Duodenal mucosa (tissue), 2 donors: ENCODE data around the gene ESX1.

Experiments used
- H3K27ac ChIP-seq: one replicate; pipeline ENCODE4 v1.7.0; 2013; ENCODE audit warnings: low read depth, low read length
- H3K27me3 ChIP-seq, 2 donors: one replicate each; pipeline ENCODE4 v1.7.0; 2013; ENCODE audit warnings: low read length in 2 of 2, control low read depth in 1 of 2; ENCODE audit not compliant: insufficient read depth in 2 of 2, control insufficient read depth in 1 of 2
- H3K36me3 ChIP-seq, 2 donors: one replicate each; pipeline ENCODE4 v1.7.0; 2013; ENCODE audit warnings: low read length in 2 of 2, control low read depth in 1 of 2; ENCODE audit not compliant: insufficient read depth in 2 of 2, control insufficient read depth in 1 of 2
- H3K4me1 ChIP-seq, 2 donors: one replicate each; pipeline ENCODE4 v1.7.0; 2013; ENCODE audit warnings: low read length in 2 of 2, control low read depth in 1 of 2; ENCODE audit not compliant: insufficient read depth in 2 of 2, control insufficient read depth in 1 of 2
- H3K4me3 ChIP-seq, 2 donors: one replicate each; pipeline ENCODE4 v1.7.0; 2013; ENCODE audit warnings: low read length in 2 of 2, low read depth in 1 of 2
- H3K9ac ChIP-seq, 2 donors: one replicate each; pipeline ENCODE4 v1.7.0; 2013; ENCODE audit warnings: low read length in 2 of 2, low read depth in 1 of 2
- H3K9me3 ChIP-seq, 2 donors: one replicate each; pipeline ENCODE4 v1.7.0; 2013; ENCODE audit warnings: low read length in 2 of 2, control low read depth in 1 of 2; ENCODE audit not compliant: control insufficient read depth in 1 of 2

The ESX1 gene

GRCh38 chrX:104254442-104255115, at the start of gene ESX1:
ESX1 (minus strand) TSS chrX:104254933; CDS start chrX:104254849, 84 bp downstream.
- Histone ChIP-seq H3K9ac (no peak within 1 kb of the TSS), H3K9me3 (no peaks in the 10 kb centered on the region), H3K36me3 (no peaks in the 10 kb centered on the region), H3K27ac (no peak within 1 kb of the TSS), H3K4me1 (no peaks in the 10 kb centered on the region), H3K4me3 (no peak within 1 kb of the TSS), H3K27me3 (peaks cover 7 to 17% of the 10 kb centered on the region in 2 donors)

- H3K9ac ChIP-seq, result no peak overlapping the region
- H3K27ac ChIP-seq, result no peak overlapping the region
- H3K36me3 ChIP-seq, result no peaks in the 10 kb centered on the region
- H3K27me3 ChIP-seq, result no peaks in the 10 kb centered on the region
- H3K4me3 ChIP-seq, result no peak overlapping the region
- H3K9me3 ChIP-seq, result no peaks in the 10 kb centered on the region
- H3K4me1 ChIP-seq, result no peaks in the 10 kb centered on the region
These were observed 40.9 kb upstream of the ESX1 start for GRCh38 chrX:104295636-104296035.

- Histone ChIP-seq H3K9ac (no peak overlapping the region), H3K9me3 (no peaks in the 10 kb centered on the region), H3K4me3 (no peak overlapping the region), H3K36me3 (no peaks in the 10 kb centered on the region), H3K4me1 (no peaks in the 10 kb centered on the region), H3K27me3 (no peaks in the 10 kb centered on the region), H3K27ac (no peak overlapping the region)
These were observed 34.2 kb upstream of the ESX1 start for GRCh38 chrX:104288961-104289360.

GRCh38 chrX:104288269-104288668, 33.5 kb upstream of the ESX1 start:
- Histone ChIP-seq H3K9ac (no peak overlapping the region), H3K4me3 (no peak overlapping the region), H3K27me3 (no peaks in the 10 kb centered on the region), H3K36me3 (no peaks in the 10 kb centered on the region), H3K4me1 (no peaks in the 10 kb centered on the region), H3K27ac (no peak overlapping the region), H3K9me3 (no peaks in the 10 kb centered on the region)

- no peaks in the 10 kb centered on the region for H3K4me1 ChIP-seq
- H3K4me3 ChIP-seq, result no peak overlapping the region
- no peaks in the 10 kb centered on the region for H3K36me3 ChIP-seq
- H3K27me3 ChIP-seq, result no peaks in the 10 kb centered on the region
- no peak overlapping the region for H3K9ac ChIP-seq
- no peaks in the 10 kb centered on the region for H3K9me3 ChIP-seq
- H3K27ac ChIP-seq, result no peak overlapping the region
These were observed 30.5 kb upstream of the ESX1 start for GRCh38 chrX:104285201-104285600.

- Histone ChIP-seq H3K4me1 (no peaks in the 10 kb centered on the region), H3K27me3 (no peaks in the 10 kb centered on the region), H3K9ac (no peak overlapping the region), H3K27ac (no peak overlapping the region), H3K4me3 (no peak overlapping the region), H3K9me3 (no peaks in the 10 kb centered on the region), H3K36me3 (no peaks in the 10 kb centered on the region)
These were observed 29.8 kb upstream of the ESX1 start for GRCh38 chrX:104284507-104284906.

GRCh38 chrX:104282166-104282725, 27.5 kb upstream of the ESX1 start:
- no peaks in the 10 kb centered on the region for H3K27me3 ChIP-seq
- no peaks in the 10 kb centered on the region for H3K36me3 ChIP-seq
- H3K4me3 ChIP-seq, result no peak overlapping the region
- no peak overlapping the region for H3K9ac ChIP-seq
- no peaks in the 10 kb centered on the region for H3K4me1 ChIP-seq
- H3K9me3 ChIP-seq, result no peaks in the 10 kb centered on the region
- H3K27ac ChIP-seq, result no peak overlapping the region

GRCh38 chrX:104281564-104281963, 26.8 kb upstream of the ESX1 start:
- H3K4me1 ChIP-seq, result no peaks in the 10 kb centered on the region
- H3K9me3 ChIP-seq, result no peaks in the 10 kb centered on the region
- H3K9ac ChIP-seq, result no peak overlapping the region
- H3K36me3 ChIP-seq, result no peaks in the 10 kb centered on the region
- no peak overlapping the region for H3K27ac ChIP-seq
- no peaks in the 10 kb centered on the region for H3K27me3 ChIP-seq
- H3K4me3 ChIP-seq, result no peak overlapping the region

- no peak overlapping the region for H3K9ac ChIP-seq
- H3K27me3 ChIP-seq, result no peaks in the 10 kb centered on the region
- no peaks in the 10 kb centered on the region for H3K4me1 ChIP-seq
- no peaks in the 10 kb centered on the region for H3K9me3 ChIP-seq
- no peaks in the 10 kb centered on the region for H3K36me3 ChIP-seq
- no peak overlapping the region for H3K4me3 ChIP-seq
- no peak overlapping the region for H3K27ac ChIP-seq
These were observed 25.9 kb upstream of the ESX1 start for GRCh38 chrX:104280609-104281008.

- no peaks in the 10 kb centered on the region for H3K36me3 ChIP-seq
- no peaks in the 10 kb centered on the region for H3K4me1 ChIP-seq
- H3K9me3 ChIP-seq, result no peaks in the 10 kb centered on the region
- no peak overlapping the region for H3K9ac ChIP-seq
- no peak overlapping the region for H3K27ac ChIP-seq
- H3K4me3 ChIP-seq, result no peak overlapping the region
- H3K27me3 ChIP-seq, result no peaks in the 10 kb centered on the region
These were observed 16.3 kb upstream of the ESX1 start for GRCh38 chrX:104270916-104271512.
